ENCODE data around the gene PRKD2.

Gene PRKD2

GRCh38 chr19:46704379-46705076, 12.4 kb downstream of the PRKD2 start:
- DNase-seq (ENCODE audit: low read depth), result no peak

- no peak for DNase-seq (ENCODE audit: low read depth)
These were observed 16.2 kb downstream of the PRKD2 start for GRCh38 chr19:46700704-46701103.

GRCh38 chr19:46698395-46699321, 18.3 kb downstream of the PRKD2 start:
- DNase-seq (ENCODE audit: low read depth), result no peak

GRCh38 chr19:46697204-46697960, 19.5 kb downstream of the PRKD2 start:
- peak; percentile 84 for DNase-seq (ENCODE audit: low read depth)

GRCh38 chr19:46696866-46697203, 20.1 kb downstream of the PRKD2 start:
- DNase-seq (ENCODE audit: low read depth), result no peak

- DNase-seq (ENCODE audit: low read depth), result no peak
These were observed 20.9 kb downstream of the PRKD2 start for GRCh38 chr19:46696052-46696451.

GRCh38 chr19:46693760-46694159, 23.2 kb downstream of the PRKD2 start:
- no peak for DNase-seq (ENCODE audit: low read depth)

GRCh38 chr19:46692918-46693722, 23.8 kb downstream of the PRKD2 start:
- DNase-seq (ENCODE audit: low read depth), result no peak

GRCh38 chr19:46691948-46692347, 25.0 kb downstream of the PRKD2 start:
- DNase-seq (ENCODE audit: low read depth), result no peak

- DNase-seq (ENCODE audit: low read depth), result no peak
These were observed 25.8 kb downstream of the PRKD2 start for GRCh38 chr19:46691104-46691503.

- DNase-seq (ENCODE audit: low read depth), result no peak
These were observed 27.6 kb downstream of the PRKD2 start for GRCh38 chr19:46689358-46689757.

GRCh38 chr19:46687438-46688145, 29.3 kb downstream of the PRKD2 start:
- no peak for DNase-seq (ENCODE audit: low read depth)

- DNase-seq (ENCODE audit: low read depth), result no peak
These were observed 31.7 kb downstream of the PRKD2 start for GRCh38 chr19:46685189-46685588.

GRCh38 chr19:46678110-46678732, 38.7 kb downstream of the PRKD2 start:
- no peak for DNase-seq (ENCODE audit: low read depth)

GRCh38 chr19:46674416-46675178, 42.3 kb downstream of the PRKD2 start:
- peak; percentile 31 for DNase-seq (ENCODE audit: low read depth)

- peak; percentile 32 for DNase-seq (ENCODE audit: low read depth)
These were observed 46.1 kb downstream of the PRKD2 start for GRCh38 chr19:46670813-46671212.

GRCh38 chr19:46668662-46669061, 48.3 kb downstream of the PRKD2 start:
- no peak for DNase-seq (ENCODE audit: low read depth)

GRCh38 chr19:46665072-46665471, 51.8 kb downstream of the PRKD2 start:
- no peak for DNase-seq (ENCODE audit: low read depth)

GRCh38 chr19:46661735-46662592, 55.0 kb downstream of the PRKD2 start:
- peak; percentile 93 for DNase-seq (ENCODE audit: low read depth)

All from iris pigment epithelial cell (primary cell).